GM19455 (cell line): ENCODE measurements around the gene CAMK1G.
A peak's percentile ranks its signal among the peaks of the same experiment; 100 is the strongest.

Experiments
- ATAC-seq: cut with Tn5 transposase; IDR thresholded peaks from one replicate; pipeline ENCODE4 v1.9.1; 2021; ENCODE audit not compliant: unreplicated experiment

The CAMK1G gene

DNA sequence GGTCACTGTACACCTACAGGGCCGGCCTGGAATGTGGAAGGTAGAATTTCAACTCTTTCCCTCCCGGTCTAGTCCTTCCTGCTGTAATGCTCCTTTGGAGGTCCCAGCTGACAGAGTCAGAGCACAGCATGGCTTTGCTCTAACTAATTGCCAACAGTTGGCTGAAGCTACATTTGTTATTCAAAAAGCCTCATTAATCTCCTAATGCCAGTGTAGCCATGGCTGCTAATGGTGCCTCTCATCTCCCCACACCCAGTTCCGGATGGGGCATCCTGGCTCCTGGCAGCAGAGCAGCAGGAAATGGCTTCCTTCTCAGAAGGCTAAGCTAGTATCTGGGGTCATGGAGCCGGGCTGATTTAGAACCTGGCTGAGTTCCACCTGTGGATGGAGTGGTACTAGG, 18.7 kb upstream of the CAMK1G start:
- no peak for ATAC-seq

DNA sequence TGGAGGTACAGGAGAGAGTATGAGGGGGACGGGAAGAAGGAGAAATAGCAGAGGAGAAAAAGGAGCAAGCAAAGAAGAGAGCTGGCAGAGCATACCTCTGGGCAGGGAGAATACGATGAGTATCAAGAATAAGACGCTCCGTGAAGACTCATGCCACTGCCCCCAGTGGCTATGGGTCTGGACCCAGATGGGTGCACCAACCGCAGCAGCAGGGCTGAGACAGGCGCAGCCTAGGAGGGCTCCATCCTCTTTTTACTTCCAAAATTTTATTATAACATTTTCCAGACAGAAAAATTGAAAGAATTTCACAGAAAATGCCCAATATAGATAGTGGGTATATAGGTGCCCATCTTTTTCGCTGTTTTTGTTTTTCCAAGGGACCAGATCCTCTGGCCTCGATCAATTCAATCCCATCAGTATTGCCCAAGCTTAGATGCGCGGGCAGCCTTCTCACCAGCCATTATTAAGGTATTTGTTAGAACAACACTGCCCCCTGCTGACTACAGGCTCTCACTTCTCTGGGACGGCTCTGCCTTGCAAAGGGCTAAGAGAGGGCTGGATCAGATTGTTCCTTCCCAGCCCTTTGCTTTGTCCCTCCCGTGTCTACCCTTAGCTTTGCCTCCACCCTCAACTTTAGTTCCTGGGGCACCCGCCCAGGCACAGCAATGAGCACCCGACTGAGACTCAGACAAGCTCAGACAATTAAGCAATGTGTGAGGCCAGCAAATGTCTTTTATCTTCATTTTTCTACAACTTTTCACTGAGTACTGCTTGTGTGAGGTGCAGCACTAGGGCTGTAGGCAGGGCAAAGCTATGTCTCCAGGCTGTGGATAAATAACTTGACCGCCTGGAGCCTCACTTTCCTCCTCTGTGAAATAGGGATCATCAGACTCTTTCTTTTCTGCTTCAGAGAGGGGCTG, 17.5 kb upstream of the CAMK1G start:
- peak; percentile 90 for ATAC-seq

DNA sequence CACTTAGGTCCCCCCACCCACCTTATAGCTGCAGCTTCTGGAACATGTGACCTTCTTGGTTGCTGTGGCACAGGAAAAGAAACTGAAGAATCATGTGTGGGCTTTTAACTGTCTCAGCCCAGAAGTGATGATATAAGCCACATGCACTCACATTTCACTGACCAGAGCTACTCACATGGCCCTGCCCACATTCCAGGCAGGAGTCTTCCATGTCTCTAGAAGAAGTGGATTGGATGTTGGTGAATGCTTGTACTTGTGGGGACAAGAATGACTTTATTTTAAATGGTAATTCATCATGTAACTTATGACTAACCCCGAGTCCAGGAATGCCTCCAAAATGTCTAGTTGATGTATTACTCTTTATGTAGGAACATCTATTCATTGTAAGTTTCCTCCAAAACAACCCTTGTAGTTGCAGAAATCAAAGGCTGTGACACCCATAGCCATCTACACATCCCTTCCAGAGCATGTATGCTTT, 15.8 kb upstream of the CAMK1G start:
- ATAC-seq: no peak

DNA sequence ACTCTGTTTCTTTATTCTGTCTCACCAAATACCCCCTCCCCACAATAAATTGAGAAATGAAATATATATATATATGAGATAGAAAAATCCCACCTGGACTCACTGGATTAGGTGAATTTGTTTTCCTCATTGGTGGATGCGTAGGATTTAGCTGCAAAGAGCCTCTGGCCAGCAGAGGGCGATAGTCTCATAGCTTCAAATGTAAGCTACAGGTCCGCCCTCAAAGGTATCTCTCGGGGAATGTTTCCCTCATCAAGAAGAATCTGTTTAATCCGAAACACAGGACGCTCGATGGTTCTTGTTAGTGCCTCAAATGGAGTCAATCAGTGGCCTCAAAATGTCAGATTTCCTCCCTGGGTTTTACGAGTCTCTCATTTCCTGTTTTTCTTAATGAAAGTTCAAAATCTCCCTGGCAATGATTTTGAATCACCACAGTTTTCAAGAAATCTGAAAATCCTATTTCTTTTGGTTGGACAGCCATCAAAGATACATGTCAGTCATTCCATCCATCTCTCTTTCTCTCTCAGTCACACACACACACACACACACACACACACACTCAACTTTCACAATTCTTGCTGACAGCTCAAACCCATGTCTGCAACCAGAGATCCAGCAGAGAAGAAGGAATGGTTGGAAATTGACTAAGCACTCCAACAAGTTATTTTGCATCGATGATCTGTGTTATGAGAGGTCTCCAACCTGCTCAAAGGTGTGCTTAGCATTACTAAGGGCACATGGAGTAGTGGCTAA, 13.9 kb upstream of the CAMK1G start:
- peak; percentile 48 for ATAC-seq

DNA sequence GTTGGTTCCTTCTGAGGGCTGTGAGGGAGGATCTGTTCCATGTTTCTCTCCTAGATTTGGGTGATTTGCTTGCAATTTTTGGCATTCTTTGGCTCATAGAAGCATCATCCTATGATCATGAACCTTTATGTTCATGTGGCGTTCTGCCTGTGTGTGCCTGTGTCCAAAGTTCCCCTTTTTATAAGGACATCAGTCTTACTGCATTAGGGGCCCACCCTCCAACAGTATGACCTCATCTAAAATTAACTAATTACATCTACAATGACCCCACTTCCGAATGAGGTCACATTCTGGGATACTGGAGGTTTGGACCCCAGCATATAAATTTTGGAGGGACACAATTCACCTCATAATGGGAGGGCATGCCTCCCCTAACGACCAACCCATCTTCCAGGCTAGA, 12.8 kb upstream of the CAMK1G start:
- ATAC-seq: no peak

DNA sequence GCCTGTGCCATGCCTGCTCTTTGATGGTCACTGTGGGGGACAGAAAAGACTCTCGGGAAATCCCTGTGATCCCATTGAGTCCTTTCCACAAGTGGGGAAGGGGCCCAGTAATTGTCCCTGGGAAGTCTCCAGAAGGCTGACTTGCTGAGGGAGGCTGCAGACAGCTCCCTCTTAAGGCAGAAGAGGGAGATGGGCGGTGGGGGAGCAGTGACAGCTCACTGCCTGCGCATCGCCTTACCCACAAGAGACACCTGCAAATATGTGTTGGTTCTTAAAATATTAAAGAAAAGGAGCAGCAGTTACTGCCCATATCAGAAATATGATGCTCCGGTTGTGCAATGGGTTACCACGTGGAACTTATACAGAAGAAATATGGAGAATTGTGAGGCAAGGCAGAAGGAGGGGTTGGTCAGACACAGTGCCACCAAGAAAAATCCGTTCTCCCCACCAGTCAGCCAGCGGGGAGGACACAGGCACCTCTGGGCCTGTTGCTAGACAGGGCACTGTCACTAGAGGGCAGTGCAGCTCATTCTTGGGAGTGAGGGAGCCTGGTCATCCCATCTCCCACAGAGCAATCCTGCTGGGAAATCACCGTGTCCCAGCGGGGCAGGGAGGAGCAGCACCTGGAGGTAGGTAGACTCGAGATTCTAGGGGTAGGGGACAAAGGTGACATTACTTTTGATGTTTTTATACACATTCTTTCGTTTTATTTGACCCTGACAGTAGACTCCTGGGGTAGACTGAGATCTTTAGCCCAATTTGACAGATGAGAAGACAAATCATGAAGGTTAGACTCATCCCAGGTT, 6.9 kb upstream of the CAMK1G start:
- ATAC-seq: no peak

DNA sequence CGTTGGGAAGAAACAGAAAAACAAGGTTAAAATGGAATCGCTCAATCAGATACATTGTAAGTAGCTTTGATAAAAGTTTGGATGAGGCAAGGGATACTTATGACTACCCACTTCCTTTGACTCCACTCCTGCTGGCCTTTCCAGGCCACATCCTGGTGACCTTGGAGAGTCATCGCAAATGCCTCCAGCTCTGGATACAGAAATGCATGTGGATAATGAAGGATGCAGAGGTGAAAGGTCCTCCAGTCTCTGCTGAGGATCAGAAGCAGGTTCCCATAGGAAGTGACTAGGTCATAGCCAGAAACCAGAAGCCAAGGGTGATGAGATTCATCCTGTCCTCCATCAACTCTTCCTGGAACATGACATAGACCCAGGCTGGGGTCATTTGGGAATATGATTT, 6.2 kb upstream of the CAMK1G start:
- no peak for ATAC-seq

DNA sequence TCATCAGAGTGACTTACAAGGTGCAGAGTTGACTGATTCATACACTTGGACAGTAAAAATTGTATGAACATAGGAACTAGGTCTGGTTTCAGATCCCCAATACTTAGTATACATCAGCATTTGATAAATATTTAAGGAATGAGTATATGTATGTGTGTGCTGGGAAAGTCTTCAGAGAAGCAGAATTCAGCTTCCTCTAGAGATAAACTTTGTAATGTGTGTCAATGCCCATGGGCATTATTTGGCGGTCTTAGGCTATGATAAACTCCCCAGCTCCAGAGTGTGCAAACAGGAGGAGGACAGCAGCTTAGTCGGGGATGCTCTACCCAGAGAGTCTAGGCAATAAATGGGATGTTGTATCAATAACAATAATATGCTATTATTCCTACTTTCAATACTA, 2.9 kb upstream of the CAMK1G start:
- no peak for ATAC-seq

DNA sequence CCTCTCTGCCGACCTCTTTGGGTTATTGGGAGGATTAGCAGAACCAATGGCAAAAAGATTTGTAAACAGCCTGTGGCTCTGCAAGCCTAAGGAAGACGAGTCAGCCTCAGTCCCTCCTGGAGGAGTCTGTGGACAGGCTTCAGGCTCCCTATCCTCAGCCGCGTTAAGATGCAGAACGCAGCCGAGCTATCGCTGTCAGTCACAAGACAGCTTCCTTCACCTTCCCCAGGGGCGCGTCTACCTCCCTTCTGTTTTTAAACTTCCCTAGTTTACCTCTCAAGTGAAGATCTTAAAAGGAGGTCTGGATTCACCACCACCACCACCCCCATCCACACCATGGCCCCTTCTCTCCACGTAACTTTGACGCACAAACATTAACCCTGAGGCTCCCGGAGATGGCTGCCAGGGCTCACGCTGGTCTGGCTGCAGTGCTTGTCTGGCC, 738 bp downstream of the CAMK1G start:
- no peak for ATAC-seq

DNA sequence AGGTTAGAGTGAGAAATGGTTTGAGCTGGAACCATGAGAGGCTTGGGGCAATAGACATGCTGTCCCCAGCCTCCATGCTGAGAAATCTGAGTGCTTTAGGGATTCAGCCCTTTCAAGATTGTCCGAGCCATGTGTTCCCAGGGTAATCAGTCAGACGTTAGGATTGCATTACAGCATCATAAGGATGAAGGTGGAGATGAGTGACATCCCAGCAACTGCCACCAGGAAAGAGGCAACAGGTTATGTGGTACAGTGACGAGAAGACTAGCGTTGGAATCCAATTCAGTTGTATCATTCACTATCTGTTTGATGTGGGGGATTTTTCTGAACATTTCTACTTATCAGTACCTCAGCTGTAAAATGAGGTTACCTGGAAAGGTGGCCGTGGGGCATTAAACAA, 1.7 kb downstream of the CAMK1G start:
- no peak for ATAC-seq

DNA sequence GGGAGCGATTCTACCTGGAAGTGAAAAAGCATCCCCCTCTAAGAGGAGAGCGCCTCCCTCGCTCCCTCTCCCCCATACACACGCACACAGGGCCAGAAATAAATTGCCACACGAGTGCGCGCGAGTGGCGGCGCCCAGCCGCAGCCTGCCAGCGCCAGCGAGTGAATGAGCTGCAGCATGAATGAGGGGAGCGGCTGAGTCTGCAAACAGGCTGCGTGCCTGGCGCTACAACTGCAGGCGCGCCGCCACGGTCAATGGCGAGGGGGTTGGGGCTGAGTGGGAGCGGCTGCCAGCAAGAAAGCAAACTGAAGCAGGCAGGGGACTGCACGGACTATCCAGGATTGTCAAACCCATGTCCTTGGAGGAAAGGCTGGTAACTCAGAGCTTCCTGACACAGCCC, 2.2 kb downstream of the CAMK1G start:
- ATAC-seq: no peak

DNA sequence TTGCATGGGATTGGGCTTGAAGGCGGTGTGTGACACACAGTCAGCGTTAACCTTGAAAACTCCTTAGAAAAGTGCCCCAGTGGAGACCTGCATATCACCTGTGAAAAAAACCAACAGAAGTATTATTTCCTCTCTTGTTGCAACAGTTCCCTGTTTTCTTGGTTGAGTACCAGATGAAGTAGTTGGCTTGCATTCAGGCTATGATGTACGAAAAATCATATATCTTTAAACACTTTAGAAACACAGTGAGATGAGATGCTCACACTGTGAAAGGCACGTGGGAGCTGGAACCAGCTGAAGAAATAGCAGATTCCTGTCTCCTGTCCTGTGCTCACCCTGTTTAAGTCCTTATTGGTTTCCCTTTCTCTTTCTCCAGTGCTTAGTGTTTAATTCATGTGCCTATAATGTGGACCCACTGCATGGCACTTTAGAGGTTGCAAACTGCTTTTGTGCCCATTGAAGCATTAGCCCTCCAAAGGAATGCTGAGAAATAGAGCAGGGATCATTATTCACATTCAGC, 2.8 kb downstream of the CAMK1G start:
- ATAC-seq: no peak

DNA sequence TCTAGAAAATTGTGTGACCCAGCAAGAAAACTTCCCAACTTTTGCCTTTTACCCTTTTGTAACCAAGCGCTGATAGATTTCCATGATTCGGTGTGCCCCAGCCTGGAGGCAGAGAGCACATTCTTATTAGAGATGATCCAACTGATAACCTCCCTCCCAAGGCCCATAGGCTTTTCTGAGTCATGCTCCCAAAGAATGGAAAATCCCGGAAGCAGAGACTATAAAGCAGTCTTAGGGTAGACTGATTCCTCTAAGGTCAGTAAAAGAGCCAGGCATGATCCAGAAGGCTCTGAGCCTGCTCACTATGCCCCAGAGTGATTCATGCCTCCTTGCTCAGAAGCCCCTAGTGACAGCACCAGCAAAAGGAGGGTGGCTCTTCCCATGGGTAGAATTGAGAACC, 4.3 kb downstream of the CAMK1G start:
- ATAC-seq: no peak

DNA sequence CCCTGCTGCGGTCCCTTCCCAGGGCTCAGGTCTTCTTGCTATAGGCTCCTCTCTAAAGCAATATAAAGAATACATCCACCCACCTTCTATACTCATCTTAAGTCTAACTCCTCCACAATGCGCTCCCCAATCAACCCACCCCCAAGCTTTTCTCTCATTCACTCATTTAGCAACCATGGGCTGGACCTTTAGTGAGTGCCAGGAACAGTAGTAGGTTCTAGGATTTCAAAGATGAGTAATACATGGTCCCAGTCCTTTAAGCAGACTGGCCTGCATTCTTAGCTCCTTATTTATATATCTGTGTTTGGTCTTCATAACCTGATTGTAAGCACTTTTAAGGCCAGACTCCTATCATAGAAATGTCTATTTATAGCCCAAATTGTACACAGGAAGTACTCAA, 5.9 kb downstream of the CAMK1G start:
- ATAC-seq: no peak

DNA sequence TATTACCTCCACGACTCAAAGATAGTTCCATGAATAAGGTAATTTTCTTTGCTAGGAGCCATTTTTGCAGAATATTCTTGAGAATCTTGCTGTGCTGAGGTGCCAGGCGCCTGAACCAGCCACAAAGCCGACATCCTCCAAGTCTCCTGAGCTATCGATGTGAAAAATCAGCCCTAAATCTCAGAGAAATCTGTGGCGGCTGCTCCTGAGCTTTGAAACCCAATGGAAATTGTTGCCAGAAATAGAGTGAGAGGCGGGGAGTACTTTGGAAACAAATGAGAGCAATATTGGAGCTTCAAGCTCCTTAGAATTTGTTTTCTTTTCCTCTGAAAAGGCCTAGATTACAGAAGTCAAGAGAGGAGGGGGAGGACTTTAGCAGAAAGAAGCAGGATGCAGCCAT, 6.3 kb downstream of the CAMK1G start:
- ATAC-seq: no peak

DNA sequence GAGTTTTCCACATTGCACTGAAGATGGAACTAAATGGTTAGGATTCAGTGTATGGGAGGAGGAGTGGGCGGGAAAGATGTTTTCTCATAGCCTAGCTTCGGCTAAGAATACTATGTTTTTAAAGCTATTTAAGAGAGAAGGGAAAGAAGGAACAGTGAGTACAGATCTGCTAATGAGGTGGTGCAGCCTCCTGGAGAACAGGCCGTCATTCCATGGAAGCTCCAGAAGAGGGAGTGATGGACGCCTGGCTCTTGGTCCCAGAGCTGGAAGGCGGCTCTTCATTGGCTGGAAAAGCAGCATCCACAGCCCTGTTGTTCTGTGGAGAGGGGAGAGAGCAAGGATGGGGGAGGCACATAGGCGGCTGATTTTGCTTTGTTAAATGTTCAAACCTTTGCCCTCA, 6.9 kb downstream of the CAMK1G start:
- ATAC-seq: no peak

DNA sequence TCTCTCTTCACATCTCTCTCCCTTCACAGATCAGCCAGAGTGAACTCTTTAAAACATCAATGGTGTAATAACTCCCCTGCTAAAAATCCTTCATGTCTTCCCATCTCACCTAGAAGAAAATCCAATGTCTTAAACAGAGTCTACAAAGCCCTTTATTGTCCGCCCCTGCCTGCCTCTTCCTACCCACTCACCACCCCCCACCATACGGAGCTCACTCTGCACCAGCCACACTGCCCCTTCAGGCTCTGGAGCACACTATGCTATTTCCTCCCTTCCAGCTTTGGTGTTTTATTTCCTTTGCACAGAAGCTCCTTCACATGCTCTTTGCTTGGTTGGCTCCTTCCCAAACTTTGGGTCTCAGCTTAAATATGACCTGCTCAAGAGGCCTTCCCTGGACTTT, 10.2 kb downstream of the CAMK1G start:
- no peak for ATAC-seq

DNA sequence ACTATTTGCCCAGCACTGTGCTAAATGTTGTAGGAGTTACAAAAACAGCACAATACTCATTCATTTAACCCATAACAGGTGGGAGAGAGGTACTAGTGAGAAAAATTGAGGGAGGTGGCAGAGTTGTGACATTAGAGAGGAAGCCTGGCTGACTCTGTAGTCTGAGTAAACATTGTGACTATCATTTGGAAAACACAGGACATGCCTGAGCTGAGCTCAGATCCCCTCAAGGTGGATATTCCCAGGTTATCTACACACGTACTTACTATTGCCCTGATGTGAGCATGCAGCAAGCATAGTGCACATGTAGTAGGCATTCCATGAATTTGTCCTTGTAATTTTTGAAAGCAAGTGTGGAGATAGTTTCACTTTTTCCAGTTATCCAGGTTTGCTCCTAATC, 10.9 kb downstream of the CAMK1G start:
- no peak for ATAC-seq

DNA sequence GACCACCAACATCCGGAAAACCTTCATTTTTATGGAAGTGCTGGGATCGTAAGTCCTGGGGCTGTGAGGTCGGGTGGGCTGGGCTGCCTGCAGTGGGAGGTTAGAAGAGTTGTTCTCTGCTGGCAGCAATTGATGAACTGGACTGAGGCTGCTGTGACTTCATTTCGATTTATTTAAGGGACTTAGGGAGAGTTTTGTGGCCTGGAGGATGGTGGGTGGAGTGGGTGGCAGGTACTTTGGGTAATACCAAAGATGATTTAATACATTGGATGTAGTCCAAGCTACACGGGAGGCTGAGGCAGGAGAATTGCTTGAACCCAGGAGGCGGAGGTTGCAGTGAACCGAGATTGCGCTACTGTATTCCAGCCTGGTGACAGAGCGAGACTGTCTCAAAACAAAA, 11.5 kb downstream of the CAMK1G start:
- no peak for ATAC-seq

DNA sequence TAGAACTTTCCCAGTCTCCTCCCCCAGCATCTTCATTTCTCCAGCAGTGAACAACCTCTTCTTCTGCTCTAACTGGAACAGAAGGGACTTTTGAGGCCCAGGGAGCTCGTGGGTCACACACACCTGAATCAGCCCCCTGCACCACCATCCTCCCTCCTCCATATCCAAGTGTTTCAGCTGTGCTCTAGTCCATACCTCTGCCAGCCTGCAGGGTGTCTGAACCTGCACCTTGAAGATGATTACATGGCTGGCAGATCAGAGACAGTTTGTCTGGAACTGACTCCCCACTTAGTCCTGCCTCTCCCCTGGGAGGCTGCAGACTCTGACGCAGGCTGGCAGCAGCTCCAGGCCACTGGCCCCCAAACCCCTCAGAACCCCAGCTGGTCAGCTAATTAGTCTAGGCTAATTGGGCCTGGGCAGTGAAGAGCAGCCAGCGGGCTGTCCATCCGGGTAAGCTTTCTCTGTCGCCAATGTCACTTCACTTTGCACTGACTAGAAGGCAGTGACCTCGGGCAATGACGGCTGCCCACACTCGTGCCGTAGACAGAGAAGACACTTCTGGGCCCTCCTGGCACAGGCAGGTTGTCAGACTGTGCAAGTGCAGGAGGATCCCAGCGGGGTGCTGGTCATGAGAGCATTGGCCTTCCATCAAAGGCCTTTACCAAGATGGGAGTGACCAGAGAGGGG, 12.2 kb downstream of the CAMK1G start:
- no peak for ATAC-seq

DNA sequence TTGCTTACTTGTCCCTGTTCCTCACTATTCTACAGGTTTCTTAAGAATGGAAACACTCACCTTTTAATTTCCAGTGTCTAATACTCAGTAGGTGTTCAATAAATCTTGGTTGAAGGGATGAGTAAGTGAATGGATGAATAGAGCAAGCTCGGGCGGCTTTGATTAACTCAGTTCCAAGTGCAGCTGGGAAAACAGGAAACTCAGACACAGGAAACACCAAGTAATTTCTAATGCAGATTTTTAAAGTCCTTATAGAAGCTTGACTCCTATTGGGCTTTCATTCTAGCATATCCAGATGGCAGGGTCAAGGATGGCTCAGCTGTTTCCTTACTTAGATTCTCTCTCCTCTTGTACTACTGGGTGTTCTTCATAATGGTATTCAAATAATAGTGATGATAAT, 14.0 kb downstream of the CAMK1G start:
- ATAC-seq: no peak
